Measurements from ENCODE around the gene LRRC36. TPM values are rescaled to one million over a fixed set of nuclear protein-coding genes. Genes with fewer than 3 reads are reported as not detected.

The LRRC36 gene
- total and polyA plus RNA-seq, 2 of the 8 experiments (the other 6 are each of a cell fraction or from before 2014, with no cell fraction given) = 0.15 TPM; not detected in 1

- peak; percentile 90 for TF ChIP-seq E2F6 (IDR thresholded peaks at IDR 0.05)
- no peak for TF ChIP-seq POLR2AphosphoS5 (IDR thresholded peaks at IDR 0.05; ENCODE audit: low read depth, low read length)
- no peak for TF ChIP-seq SRF (IDR thresholded peaks at IDR 0.05; ENCODE audit: low read depth, low read length)
- TF ChIP-seq TAF1 (IDR thresholded peaks at IDR 0.05; ENCODE audit: low read depth, low read length) = no peak
- TF ChIP-seq RFX5 (IDR thresholded peaks at IDR 0.05; ENCODE audit: borderline replicate concordance, low read depth, low read length) = no peak
- no peak for TF ChIP-seq SP4 (IDR thresholded peaks at IDR 0.05; ENCODE audit: low read length)
- no peak for TF ChIP-seq SP2 (IDR thresholded peaks at IDR 0.05; ENCODE audit: low read length)
Observed at GRCh38 chr16:67423611-67424260, 97.1 kb downstream of the LRRC36 start (continued).
